Measurements from ENCODE around the gene IL23A.

- TF ChIP-seq GATA2 (IDR thresholded peaks at IDR 0.05; ENCODE audit: low read depth, low read length) (no peak), GATA3 (IDR thresholded peaks at IDR 0.05; ENCODE audit: low read depth, low read length) (no peak)
Measured at GRCh38 chr12:56297400-56297799, 41.3 kb upstream of the IL23A start.

Measured in SH-SY5Y (cell line).